ENCODE results near the gene CEP97. TPM values are rescaled to one million over a fixed set of nuclear protein-coding genes. Genes with fewer than 3 reads are reported as not detected.
"Not testable (repeated sequence)": the region's sequence is repeated elsewhere in the genome, so short reads cannot be mapped to it uniquely, and the experiment has no call there.

CEP97 gene
- polyA plus RNA-seq, 1 of the 3 experiments (the other 2 are of a cell fraction) = 1.3 TPM

GRCh38 chr3:101690972-101691371, 33.4 kb upstream of the CEP97 start:
- Histone ChIP-seq H3K4me3 (ENCODE audit: low read depth in 2 of 2, low read length in 1 of 2) (no peak overlapping the region), H4K20me1 (ENCODE audit: insufficient read depth) (peaks cover under 1% of the 10 kb centered on the region; the same call in 1 of the 2 replicates), H3K36me3 (replicated peaks in 1 of 2; ENCODE audit: control insufficient read depth in 1 of 2, insufficient read depth in 2 of 2, low read length in 1 of 2) (peaks cover 0 to 2% of the 10 kb centered on the region in 2 experiments), H3K4me2 (no peak overlapping the region), H3K4me1 (ENCODE audit: control insufficient read depth in 1 of 2, insufficient read depth in 2 of 2, low read depth in 1 of 2, low read length in 1 of 2) (peaks cover 4 to 5% of the 10 kb centered on the region in 2 experiments; a peak in 3 of 4 replicates), H2AFZ (ENCODE audit: low read depth) (no peak overlapping the region), H3K9me2 (no peaks in the 10 kb centered on the region), H3K79me2 (ENCODE audit: insufficient read depth) (peaks cover 5% of the 10 kb centered on the region), H3K27ac (ENCODE audit: low read depth in 2 of 2, low read length in 1 of 2) (no peak overlapping the region), H3K9ac (no peak overlapping the region), H3F3A (replicated peaks; ENCODE audit: insufficient read depth) (peaks cover 13% of the 10 kb centered on the region), H3K9me3 (no peaks in the 10 kb centered on the region), H3K27me3 (ENCODE audit: insufficient read depth) (no peaks in the 10 kb centered on the region)
- DNase-seq = no peak
- TF ChIP-seq, protein P1, sequence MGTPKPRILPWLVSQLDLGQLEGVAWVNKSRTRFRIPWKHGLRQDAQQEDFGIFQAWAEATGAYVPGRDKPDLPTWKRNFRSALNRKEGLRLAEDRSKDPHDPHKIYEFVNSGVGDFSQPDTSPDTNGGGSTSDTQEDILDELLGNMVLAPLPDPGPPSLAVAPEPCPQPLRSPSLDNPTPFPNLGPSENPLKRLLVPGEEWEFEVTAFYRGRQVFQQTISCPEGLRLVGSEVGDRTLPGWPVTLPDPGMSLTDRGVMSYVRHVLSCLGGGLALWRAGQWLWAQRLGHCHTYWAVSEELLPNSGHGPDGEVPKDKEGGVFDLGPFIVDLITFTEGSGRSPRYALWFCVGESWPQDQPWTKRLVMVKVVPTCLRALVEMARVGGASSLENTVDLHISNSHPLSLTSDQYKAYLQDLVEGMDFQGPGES (IDR thresholded peaks at IDR 0.05; ENCODE audit: low read depth, low read length) = no peak
- no peak for TF ChIP-seq REST (IDR thresholded peaks at IDR 0.05; ENCODE audit: low read depth, low read length)
- TF ChIP-seq, protein P2, sequence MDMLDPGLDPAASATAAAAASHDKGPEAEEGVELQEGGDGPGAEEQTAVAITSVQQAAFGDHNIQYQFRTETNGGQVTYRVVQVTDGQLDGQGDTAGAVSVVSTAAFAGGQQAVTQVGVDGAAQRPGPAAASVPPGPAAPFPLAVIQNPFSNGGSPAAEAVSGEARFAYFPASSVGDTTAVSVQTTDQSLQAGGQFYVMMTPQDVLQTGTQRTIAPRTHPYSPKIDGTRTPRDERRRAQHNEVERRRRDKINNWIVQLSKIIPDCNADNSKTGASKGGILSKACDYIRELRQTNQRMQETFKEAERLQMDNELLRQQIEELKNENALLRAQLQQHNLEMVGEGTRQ (IDR thresholded peaks at IDR 0.05; ENCODE audit: borderline replicate concordance, low read depth, low read length) = no peak
- no peak for TF ChIP-seq FOSL2 (IDR thresholded peaks at IDR 0.05; ENCODE audit: borderline replicate concordance, low read depth)
- TF ChIP-seq NRF1 (IDR thresholded peaks at IDR 0.05; ENCODE audit: low read depth, low read length) = no peak
- no peak for TF ChIP-seq SIN3A (IDR thresholded peaks at IDR 0.05; ENCODE audit: borderline replicate concordance, low read depth, low read length)
- no peak for TF ChIP-seq NFIC (IDR thresholded peaks at IDR 0.05; ENCODE audit: borderline replicate concordance)
- no peak for TF ChIP-seq CHD2 (IDR thresholded peaks at IDR 0.05; ENCODE audit: low read length, partially characterized antibody)
- TF ChIP-seq MAX (IDR thresholded peaks at IDR 0.05; ENCODE audit: low read depth) = no peak
- no peak for TF ChIP-seq ZBTB33 (IDR thresholded peaks at IDR 0.05; ENCODE audit: borderline replicate concordance, low read depth)
- TF ChIP-seq GATA2 (CRISPR knock-in tag; IDR thresholded peaks at IDR 0.05) = no peak
- no peak for TF ChIP-seq RFX5 (IDR thresholded peaks at IDR 0.05; ENCODE audit: low read length)
- no peak for TF ChIP-seq FOXM1 (IDR thresholded peaks at IDR 0.05; ENCODE audit: low read depth)
- TF ChIP-seq USF1 (IDR thresholded peaks at IDR 0.05; ENCODE audit: borderline replicate concordance, low read depth) = no peak
- POLR2A ChIA-PET = no interaction called here
- CTCF ChIA-PET = interaction anchor here (0.8 to 1.6 kb wide), 3 partner anchors 15 to 534 kb away, joined by 4 to 5 read pairs (median 5); no protein-coding TSS in a partner anchor

DNA sequence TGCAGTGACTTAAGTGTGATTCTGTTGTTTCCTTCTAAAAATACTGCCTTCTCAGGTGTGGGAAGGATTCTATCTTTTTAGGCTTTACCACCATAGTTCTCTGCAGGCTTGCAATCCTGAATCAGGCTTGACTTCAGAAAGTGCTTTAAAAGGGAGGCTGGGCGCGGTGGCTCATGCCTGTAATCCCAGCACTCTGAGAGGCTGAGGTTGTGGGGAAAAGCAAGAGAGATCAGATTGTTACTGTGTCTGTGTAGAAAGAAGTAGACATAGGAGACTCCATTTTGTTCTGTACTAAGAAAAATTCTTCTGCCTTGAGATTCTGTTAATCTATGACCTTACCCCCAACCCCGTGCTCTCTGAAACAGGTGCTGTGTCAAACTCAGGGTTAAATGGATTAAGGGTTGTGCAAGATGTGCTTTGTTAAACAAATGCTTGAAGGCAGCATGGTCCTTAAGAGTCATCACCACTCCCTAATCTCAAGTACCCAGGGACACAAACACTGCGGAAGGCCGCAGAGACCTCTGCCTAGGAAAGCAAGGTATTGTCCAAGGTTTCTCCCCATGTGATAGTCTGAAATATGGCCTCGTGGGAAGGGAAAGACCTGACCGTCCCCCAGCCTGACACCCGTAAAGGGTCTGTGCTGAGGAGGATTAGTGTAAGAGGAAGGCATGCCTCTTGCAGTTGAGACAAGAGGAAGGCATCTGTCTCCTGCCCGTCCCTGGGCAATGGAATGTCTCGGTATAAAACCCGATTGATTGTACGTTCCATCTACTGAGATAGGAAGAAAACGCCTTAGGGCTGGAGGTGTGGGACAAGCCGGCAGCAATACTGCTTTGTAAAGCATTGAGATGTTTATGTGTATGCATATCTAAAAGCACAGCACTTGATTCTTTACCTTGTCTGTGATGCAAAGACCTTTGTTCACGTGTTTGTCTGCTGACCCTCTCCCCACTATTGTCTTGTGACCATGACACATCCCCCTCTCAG, 32.4 kb upstream of the CEP97 start:
- H3K79me2 ChIP-seq (ENCODE audit: insufficient read depth); POLR2A ChIA-PET; H3K4me3 ChIP-seq (ENCODE audit: low read depth in 2 of 2, low read length in 1 of 2); H3K27me3 ChIP-seq (ENCODE audit: insufficient read depth); H3K9me2 ChIP-seq; H3F3A ChIP-seq (replicated peaks; ENCODE audit: insufficient read depth); H3K36me3 ChIP-seq (replicated peaks in 1 of 2; ENCODE audit: control insufficient read depth in 1 of 2, insufficient read depth in 2 of 2, low read length in 1 of 2); H3K27ac ChIP-seq (ENCODE audit: low read depth in 2 of 2, low read length in 1 of 2); H3K9ac ChIP-seq; DNase-seq; H3K4me1 ChIP-seq (ENCODE audit: control insufficient read depth in 1 of 2, insufficient read depth in 2 of 2, low read depth in 1 of 2, low read length in 1 of 2); H3K4me2 ChIP-seq; H3K9me3 ChIP-seq; H2AFZ ChIP-seq (ENCODE audit: low read depth); H4K20me1 ChIP-seq (ENCODE audit: insufficient read depth): not testable (repeated sequence)
- 89% methylated on average over 10 of the region's 15 CpGs for WGBS (ENCODE audit: low lambda C conversion rate)
- CTCF ChIA-PET = interaction anchor here (0.8 to 1.6 kb wide), 4 partner anchors 14 to 537 kb away, joined by 3 to 5 read pairs (median 4); no protein-coding TSS in a partner anchor
